CD4-positive, alpha-beta T cell treated with Interleukin-10 for 1 hour (primary cell): ENCODE data around the gene SALL3.

Source experiments
- DNase-seq: peaks from one replicate; pipeline ENCODE4 v3.0.0-alpha.2; 2020

Gene SALL3

DNA sequence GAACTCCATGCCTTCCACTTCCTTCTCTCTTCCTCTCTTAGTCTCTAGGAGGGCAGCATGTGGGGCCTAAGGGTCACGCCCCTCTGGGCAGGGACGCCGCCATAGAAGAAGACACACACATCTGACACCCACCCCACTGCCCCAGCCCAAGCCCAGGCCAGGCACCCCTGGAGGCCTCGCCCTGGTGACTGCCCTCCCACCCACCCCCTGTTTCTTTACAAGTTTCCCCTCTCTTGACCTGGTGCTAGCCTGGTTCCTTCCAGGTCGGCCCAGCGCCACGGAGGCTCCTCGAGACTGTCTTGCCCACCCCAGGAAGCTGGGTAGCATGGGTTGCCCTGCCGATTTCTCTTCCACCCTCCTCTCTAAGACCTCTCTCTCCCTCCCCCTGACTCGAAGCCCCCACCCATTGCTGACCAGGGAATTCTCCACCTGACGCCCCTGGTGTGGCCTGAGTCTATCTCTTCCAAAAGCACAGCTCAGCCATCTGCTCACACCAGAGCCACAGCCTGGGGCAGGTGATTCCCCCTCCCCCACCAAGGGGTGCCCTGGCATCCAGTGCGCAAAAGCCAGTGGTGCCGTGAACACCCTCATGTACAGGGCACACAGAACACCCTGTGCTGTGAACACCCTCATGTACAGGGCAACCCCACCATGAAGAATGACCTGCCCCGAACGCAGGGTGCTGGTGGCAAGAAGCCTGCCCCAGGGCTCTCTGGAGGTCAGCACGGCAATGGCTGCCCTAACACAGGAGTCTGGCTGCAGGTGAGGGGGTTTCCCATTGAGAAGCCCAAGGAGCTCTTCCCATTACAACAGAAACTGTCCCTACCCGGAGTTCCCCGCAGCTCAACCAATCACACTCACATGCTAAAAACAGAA, 13.5 kb upstream of the SALL3 start:
- DNase-seq: no peak

DNA sequence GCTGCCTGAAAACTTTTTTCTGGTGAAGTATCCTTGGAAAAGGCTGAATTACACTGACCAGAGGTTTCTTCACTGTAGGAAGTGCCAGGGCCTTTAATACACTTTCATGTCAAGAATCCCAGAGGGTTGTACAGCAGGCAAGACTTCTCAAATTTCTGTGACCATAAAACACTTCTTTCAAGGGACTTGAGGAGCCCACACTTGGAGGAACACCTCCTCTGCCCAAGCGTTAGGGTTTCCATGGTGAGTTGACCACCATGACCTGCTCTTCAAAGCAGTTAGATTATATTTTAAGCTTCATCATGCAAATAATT, 12.9 kb upstream of the SALL3 start:
- DNase-seq: no peak

DNA sequence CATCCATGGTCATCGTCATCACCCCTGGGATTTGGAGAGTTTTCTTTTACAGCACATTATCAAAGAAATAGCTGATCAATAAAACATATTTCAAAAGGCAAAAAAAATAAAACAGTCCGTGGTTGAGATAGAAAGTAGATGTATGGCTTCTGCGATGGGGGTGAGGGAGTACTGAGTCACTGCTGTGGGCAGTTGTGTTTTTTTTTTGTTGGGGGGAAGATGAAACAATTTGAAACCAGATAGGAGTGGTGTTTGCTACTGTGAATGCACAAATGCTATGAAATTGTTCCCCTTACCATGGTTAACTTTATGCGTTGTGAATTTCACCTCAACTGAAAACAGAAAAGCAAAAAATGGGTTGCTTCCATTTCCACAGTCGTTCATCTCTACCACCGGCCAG, 11.9 kb upstream of the SALL3 start:
- DNase-seq: no peak

DNA sequence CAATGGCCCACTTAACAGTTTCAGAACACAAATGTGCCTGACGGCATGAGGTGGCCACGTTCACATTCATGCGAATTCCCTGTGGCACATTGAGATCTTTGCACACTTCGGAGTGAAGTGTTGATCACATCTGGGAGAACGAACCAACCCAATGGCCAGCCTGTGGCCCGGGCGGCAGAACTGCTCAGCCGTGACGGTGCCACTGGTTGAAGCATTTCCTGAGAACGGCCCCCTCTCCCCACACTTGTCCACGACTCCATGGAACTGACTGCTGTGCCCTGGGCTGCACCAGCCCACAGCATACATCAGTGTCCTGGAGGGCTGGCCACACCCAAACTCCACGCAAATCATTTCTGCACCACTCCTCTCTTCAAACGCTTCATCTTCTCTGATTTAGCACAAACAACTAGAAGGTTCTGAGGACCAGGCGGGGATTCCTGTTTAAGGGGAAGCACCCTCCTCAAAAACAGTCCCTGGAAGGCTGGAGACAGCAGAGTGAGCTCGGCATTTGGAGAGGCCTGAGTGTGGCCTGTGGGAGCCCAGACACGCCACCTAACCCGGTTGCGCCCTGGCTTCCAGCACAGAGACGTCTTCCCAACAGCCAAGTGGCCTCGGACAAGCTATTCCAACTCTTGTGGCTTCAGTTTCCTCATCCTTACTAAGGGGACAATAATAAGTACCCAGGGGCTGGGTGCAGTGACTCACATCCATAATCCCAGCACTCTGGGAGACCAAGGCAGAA, 9.9 kb upstream of the SALL3 start:
- no peak for DNase-seq

DNA sequence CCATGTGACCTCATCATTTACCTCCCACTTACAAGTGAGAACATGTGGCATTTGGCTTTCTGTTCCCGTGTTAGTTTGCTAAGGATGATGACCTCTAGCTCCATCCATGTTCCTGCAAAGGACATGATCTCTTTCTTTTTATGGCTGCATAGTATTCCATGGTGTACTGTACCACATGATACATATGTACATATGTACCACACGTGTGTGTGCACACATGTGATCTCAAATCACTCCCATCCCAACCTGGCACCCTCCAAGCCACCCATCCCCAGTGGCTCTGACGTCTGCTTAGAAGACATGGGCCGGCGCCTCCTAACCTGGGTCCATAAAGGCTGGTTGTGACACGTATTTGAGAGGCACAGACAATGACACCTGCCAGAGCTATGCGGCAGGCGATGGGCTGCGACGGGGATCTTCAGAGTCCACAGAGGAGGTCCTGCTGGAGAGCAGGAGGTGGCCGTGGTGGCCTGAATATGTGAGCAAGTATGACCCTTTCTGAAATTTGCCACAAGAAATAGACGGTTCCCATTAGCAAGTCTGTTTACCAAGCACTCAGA, 8.8 kb upstream of the SALL3 start:
- no peak for DNase-seq

DNA sequence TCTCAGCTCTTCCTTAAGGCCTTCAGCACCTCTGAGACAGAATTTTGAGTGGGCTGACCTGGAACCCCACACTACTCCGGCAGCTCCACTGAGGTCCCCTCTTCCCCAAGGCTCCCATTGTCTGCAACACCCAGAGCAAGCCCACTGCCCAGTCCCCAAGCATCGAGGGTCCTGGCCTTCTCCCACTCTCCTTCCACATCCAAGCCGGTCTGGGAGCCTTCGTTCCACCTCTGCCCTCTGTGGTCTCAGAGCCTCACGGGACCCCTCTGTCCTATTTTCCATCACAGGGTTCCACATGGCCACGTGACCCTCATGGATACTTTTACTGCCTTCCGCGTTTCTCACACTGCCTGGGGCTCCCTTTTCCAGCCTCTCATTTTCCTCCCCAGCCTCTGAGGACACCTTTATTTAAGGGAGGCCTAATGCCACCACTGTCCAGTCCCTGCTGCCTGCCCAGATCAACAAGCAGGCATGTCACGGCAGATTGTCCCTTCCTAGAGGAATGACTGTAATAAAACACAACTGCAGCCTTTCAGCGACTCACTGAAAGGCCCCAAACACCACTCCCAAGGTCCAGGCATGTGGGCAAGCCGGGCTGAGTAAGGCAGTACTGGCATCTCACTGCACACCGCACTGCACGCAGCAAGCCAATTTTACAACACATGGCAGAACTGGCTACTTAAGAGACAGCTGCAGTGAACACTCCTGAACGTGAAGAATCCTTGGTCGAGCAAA, 7.9 kb upstream of the SALL3 start:
- DNase-seq: no peak

DNA sequence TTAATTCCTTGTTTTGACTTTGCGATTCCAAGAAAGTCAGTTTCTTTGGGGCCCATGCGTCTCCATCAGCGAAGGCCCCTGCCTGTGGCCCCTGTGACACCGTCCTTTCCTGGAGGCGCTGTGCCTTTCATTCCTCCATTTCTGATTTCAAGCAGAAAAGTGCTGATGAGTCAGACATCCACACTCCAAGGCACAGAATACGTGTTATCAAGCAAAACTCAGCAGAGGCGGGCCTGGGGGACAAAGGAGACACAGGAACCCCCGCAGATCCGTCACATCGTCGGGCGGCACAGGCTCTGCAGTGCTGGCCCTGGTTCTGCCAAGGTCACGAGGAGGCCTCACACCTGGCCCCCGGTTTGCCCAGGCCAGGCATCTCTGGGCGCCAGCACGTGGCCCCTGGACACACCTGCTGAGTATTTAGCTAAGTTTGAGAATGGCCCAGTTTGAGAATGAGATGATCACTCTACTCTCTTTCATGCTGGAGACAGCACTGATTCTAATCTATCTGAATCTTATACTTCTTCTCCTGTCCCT, 7.2 kb upstream of the SALL3 start:
- DNase-seq: no peak

DNA sequence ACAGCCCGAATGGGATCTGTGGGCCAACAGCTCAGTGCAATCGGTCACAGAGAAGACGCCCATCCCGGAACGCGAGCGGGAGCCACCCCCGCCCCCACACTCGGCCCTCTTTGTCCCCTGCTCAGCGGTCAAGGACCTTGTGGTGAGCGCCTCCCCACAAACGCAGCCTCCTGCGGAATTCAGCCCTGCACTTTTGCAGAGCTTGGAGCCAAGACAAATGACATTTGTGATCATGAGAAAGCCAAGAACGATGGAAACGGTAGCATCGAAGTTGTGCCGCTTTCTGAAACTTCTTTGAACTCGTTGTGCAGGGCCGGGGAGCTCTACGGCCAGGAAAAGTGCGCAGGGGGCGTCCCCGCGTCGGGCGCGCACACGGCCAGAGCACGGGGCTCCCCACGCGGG, 6.7 kb upstream of the SALL3 start:
- no peak for DNase-seq

DNA sequence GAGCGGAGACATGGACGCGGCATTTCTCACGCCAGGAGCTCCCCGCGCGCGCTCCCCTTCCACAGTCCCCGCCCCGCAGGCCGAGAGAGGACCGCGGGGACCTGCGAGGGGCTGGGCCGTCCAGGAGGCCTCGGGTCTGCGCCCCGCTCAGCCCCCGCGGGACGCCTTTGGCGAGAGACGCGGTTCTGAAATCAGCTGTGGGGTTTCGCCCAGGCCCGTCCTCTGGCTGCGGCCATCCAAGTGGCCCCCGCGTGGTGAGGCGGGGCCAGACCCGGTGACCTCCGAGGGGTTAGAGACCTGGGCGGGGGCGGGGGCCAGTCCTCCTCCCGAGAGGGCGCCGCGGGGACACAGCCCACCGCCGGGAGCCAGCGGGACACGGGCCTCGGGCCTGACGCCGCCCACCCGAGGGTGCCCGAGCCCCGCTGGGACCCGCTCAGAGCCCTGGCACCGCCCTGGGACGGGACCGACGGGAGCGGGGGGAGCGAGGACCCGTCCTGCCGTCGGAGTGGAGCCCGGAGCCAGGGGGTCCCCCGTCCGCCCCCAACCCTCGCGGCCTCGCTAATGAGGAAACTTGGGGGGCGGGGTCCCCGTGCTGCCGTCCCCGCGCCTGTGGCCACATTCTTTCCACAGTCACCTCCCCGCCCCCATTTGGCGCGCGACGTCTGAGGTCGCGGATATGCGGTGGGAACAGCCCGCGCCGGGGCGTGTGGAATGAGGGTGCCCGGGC, 6.1 kb upstream of the SALL3 start:
- DNase-seq: no peak

DNA sequence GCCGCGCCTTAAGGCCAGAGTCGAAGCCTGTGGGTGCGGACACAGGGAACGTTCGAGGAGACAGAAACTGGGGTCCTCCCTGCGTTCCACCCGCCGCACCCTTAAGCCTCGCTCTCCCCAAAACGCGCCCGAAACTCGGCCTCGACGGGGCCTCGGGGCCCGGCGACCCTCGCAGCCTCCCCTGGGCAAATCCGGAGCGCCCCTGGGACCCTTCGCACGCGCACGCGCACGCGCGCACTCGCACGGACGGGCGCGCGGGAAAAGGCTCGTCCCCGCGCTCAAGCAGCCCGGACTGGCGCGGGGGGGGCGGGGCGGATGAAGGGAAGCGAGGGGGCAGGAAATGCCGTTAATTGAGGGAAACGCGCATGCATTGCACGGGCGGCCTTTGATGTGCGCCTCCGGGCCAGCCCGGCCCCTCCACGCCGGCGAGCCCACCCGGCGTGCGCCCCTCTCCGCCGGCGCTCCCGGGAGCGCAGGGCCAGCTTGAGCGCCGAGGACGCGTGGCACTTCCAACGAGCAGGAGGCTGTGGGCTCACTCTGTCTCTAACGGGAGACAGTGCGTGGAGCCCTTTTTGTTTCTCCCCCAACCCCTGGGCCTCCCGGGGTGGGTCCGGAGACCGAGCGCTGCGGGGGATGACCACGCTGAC, 5.4 kb upstream of the SALL3 start:
- DNase-seq: no peak

DNA sequence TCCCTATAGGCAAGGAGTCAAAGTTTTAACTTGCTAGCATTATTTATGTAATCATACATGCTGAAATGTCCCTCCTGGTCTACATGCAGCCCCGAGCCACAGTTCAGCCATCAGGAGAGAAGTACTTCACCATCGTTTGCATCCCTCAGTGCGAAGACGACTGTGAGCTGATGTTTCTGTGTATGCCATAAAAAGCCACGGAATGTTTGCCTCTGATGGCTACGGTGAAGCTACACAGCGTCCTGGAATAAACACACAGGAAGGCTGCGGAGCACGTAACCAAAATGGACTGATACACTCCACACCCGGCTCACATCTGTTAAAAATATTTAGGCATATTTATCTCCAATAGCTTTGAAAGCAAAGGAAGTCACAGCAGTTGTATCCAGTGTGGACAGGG, 4.3 kb upstream of the SALL3 start:
- no peak for DNase-seq

DNA sequence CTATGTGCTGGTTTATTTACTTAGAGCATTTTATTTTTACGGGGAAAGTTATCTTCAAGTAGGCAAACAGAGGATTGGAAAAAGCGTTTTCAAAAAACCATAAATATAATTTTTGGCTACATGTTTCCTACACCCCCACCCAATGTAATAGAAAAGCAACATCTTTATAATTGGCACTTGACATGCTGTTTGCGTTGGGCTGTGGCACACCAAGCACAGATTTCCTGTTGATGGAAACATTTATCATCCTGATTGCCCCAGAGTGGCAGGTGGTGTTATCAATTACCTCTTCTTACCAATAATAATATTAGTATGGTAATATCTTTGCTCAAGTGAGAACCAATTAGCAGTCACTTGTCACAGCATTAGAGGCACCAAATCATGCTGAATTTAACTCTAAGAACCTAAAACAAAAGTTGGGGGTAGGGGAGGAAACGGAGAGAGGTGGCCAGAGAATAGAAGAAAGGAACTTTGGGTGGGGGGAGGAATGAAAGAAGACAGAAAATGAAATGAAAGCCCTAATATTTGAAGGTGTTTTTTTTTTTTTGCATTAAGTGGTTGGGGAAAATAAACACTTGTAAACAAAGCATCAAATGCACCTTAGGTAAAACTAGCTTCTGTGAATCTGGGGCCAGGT, 3.8 kb upstream of the SALL3 start:
- no peak for DNase-seq

DNA sequence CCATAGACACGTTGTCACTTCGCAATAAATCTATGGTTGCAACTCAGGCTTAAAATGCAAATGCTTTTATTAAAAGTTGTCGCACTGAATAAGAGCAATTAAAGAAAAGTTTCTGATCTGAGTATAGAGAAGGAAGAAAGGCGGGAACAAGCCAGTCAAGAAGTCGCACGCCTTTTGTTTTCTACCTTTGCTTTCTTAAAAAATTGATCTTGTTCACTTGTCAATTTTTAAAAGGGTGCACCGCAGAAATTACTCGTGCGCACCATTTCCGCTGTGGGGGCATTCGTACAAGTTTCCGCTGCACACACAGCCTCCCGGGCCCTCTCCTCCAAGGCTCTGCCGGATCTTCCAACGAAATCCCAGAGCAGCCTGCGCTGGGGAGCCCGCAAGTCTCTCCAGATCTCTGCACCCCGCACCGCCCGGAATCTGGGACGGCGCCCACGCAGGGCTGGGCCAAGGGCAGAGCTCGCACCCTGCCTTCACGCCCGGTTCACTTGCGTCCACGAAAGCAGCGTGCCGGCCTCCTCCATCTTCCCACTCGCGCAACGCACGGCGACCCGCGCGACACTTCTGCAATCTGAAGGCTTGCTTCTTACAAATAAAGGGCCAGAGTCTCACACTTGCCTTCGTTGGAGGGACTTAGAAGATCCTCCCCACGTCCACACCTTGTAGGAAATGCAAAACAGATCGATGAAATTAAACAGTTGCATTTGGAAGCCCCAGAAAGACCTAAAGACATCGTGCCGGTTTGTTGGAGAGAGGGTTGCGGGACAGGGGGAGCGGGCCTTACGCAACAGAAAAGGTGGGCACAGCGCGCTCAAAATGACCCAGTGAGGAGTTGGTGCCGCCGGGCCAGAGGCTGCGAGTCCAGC, 2.6 kb upstream of the SALL3 start:
- DNase-seq: no peak

DNA sequence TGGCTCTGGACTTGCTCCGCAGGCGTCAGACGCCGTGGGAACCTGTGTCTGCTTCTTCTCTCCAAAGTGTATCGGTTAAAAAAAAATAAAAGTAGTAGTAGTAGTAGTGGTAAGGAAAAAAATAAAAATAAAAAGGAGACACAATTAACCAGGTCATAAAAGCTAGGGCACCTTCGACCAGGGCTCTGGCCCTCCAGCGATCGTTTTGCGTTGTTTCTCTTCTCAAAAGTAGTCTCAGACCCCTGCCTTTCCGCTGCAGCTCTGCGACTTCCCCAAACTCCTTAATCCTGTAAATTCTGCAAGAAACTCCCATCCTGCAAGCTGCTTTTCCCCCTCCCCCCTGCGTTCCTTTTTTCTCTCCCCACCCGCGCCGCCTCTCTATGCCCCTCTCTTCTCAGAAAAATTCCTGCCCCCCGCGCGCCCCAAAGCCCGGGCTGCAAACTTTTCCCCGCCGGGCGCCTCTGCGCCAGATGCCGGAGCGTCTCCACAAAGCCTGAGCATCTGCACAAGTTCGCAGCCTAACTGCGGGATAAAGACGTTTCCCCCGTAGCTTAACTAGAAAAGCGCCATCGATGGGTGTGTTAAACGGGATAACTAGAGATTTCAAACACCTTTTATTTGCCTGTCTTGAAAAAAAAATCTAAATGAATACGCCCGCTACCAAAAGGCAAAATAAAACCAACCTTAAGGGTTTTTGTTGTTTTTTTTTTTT, 1.8 kb upstream of the SALL3 start:
- no peak for DNase-seq

DNA sequence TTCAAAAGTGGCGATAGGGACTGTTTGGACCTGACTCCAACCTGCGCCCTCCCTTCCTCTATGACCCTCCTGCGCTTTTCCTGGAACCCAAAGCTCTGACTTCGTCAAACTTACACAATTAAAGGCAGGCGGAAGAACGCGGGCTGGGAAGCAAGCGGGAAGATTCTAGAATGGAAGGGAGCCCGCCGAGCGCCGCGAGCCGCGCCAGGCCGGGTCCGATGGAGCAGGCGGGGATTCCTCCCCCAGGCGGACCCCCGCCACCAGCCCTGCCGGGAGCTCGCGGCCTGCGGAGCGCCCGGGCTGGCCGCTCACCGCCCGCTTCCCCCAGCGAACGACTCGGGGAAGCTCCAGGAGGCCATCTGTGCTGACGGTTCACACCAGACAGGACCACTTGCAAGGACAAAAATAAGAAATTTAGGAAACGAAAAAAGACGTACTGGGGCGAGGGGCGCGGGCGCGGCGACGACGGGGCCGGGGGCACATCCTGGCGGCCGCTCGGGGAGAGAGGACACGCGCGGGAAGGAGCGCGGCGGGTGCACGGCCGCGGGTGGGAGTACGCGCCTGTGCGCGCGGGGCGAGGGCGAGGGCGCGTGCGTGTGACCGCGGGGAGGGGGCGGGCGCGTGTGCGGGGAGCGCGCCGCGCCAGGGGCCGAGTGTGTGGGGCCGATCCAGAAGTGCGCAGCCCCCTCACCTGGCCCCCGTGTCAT, 1.1 kb upstream of the SALL3 start:
- no peak for DNase-seq

DNA sequence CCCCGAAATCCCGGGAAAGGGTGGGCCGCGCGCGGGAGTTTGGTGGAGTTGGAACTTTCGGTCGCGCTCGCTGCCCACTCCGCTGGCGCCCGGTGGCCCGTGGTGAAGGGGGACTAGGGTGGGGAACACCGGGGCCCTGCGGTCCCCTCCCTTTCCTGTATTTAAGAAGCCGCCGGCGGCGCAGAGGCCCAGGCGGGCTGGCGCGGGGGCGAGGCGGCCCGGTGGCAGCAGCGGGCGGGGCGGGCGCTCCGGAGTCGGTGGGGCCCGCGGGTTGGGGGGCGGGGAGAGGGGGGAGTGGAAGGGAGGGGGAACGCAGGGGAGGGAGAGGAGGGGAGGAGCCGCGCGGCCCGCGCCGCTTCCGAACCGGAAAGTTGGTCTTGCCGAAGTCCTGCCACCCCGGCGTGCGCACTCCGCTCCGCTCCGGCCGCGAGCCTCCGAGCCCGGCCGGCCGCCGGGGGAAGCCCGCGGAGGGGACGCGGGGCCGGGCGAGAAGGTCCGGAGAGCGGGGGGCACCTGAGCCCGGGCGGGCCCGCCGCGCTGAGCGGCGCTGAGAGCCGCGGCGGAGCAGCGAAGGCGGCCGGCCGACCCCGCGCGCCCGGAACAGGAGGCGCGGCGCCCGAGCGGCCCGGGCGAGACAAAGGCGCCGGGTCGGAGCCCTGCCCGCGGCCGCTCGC, 425 bp upstream of the SALL3 start:
- no peak for DNase-seq

DNA sequence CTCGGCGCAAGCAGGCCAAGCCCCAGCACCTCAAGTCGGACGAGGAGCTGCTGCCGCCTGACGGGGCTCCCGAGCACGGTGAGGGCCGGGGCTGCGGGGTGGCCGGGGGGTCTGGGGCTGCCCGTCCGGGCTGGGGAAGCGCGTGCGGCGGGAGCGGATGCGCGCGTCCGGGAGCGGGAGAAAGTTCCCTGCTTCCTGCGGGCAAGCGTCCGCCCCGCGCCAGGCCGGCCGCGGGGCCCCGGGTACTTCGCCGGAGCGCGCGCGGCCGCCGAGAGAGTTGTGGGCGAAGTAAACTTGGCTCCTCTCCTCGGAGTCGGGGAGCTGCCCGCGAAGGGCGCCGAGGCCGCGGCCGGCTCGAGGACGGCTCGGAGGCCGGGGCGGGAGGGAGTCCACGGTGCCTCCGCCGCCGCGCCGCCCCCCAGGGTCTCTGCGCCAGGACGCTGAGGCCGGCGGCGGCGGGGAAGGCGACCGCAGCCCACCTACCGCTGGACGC, 707 bp downstream of the SALL3 start:
- no peak for DNase-seq

DNA sequence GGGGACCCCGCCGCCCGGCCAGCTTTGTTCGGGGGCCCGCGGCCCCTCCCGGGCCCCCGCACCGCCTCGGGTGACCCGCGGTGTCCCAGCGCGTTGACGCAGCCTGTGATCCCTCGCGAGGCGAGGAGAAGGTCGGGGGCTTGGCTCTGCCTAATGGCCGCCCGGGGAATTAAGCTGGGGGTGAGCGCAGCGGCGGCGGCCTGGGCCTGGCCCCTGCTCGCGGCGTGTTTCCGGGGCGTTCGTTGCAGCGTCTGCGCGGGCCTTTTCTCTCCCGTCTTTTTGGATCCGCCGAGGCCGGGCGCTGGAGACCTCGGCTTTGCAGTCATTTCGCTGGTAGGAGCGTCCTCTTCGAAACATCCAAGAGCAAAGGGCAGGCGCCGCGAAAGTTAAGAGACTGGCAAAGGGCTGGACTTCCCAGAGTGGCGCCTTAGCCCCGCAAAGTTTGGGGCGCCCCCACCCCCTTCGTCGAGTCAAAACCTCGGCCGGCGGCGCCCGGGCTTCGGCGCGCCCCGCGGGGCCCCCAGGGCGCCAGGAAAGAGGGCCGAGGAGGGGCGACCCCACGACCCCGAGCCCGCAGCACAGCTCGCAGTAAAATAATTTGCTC, 1.3 kb downstream of the SALL3 start:
- no peak for DNase-seq
